CD4-positive, alpha-beta T cell treated with Interleukin-4 for 1 hour (primary cell): ENCODE results near the gene TUBGCP3.
A peak's percentile ranks its signal among the peaks of the same experiment; 100 is the strongest.

Source experiments
- DNase-seq, 2 donors: peaks; one replicate each; pipeline ENCODE4 v3.0.0-alpha.2; 2020 to 2022

TUBGCP3 gene

DNA sequence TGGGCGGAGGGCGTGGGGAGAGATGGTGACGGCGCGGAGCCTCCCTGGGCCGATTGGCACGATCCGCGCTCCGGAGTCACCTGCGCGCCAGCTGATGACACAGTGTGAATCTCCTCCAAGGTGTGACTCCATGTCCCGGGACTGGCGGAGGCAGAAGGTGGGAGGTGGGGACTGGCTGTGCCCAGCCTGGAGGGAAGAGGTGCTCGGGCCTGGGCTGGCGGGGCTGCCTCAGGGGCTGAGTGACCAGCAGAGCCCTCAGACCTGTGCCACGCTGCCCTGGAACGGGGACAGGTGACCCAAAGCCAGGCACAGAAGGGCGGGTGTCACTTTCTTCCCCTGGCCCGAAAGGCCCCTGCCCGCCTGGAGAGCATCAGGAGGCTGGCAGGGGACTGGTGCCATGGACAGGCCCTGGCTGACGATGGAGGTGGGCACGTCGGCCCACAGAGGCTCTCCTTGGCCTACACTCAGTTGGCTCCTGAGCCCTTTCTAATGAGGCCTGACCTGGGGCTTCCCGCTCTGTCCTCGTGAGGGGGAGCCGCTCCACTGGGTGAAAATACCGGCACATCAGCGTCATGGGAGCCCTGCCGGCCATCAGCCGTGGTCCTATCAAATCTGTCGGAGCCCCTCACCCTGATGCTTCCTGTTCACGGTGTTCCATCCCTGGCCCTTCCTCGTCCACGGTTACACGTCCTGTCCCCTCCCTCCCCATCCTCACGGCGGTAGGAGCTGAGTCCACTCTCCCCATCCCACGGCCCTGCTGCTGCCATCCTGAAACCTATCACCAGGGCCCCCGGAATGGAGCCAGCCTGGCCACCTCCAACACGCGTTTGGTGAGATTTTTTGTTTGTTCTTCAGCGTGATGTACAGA lies 136.2 kb downstream of the TUBGCP3 start:
- no peak for DNase-seq

GRCh38 chr13:112450904-112451240 lies 137.1 kb downstream of the TUBGCP3 start:
- no peak for DNase-seq

DNA sequence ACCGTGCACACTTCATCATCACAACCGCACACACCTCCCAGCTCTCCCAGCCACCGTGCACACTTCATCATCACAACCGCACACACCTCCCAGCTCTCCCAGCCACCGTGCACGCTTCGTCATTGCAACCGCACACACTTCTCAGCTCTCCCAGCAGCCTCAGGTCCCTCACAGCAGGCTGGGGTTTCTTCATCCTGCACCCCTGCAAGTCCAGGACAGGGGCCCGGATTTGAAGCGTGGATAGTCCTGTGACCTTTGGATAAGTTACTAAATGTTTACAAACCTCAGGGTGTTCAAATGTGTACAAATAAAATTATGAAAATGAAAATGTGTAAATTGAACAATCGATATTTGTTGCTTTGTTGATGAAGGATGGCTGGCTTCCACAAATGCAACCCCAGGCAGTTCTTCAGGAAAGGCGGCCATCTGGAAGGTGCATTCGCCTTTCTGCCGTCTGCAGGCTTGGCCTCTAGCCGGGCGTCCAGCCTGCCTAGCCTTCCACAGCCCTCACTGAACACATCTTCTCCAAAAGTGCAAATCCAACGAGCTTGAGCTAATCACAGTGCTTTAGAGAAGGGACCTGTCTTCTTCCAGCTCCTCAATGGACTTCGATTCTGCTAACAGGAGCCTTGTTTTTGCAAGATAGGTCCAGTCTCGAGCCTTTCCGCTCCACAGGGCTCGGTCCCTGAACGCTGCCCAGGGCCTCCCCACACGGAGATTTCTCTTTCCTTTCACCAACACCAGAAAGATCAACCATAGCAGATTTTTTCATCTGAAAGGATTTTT lies 137.6 kb downstream of the TUBGCP3 start:
- no peak for DNase-seq

- no peak for DNase-seq
These were observed 138.4 kb downstream of the TUBGCP3 start for GRCh38 chr13:112449545-112449930.

- DNase-seq: no peak
These were observed 139.1 kb downstream of the TUBGCP3 start for GRCh38 chr13:112448621-112449544.

DNA sequence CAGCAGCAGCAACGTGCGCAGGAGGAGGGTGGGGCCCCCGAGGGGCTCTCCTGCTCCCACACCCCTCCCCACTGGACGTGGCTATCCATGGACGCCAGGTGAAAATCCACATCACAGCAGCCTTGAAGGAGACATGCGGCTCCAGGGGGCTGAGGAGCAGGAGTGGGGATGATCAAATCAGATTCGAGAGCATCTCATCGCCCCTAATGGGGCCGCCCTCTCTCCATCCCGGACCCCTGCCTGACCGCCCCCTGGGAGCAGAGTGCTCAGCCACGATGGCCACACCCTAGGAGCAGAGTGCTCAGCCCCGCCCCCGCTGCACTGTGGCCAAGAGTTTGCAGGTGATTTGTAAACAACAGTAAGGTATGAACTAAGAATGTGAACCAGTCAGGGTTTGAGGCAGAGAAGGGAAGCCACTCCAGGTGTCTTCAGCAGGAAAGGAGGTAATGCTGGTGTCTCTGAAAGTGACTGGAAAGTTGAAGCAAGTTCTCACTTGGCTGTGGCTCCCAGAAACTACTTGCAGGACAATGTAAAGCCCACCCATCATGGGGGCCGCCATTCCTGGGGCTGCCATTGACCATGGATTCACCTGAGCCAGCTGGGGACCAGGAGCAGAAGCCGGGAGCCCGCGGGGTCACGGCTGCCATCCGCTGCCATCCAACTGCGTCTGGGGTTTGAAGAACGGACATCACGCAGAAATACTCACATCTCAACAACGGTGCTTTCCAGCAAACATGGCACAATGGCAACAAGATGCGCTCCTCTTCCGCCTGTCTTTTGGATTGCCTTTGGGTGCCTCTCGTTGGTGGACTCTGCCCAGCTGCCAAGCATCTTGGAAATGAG lies 140.0 kb downstream of the TUBGCP3 start:
- DNase-seq: no peak

DNA sequence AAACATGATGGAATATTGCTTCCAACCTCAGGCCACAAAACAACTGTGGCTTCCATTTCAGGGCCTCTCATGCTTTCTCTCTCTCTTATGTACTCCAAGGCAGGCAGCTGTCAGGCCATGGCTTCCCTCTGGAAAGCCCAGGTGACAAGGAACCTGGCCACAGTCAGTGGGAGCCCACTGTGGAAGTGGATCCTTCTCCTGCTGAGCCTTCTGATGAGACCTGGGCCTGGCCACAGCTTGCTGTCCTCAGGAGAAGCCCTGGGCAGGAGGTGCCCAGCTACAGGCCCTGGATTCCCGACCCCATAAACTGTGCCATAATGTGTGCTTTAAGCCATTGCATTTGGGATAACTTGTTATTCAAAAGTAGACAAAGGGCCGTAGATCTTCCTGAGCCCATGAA lies 140.6 kb downstream of the TUBGCP3 start:
- DNase-seq: no peak

DNA sequence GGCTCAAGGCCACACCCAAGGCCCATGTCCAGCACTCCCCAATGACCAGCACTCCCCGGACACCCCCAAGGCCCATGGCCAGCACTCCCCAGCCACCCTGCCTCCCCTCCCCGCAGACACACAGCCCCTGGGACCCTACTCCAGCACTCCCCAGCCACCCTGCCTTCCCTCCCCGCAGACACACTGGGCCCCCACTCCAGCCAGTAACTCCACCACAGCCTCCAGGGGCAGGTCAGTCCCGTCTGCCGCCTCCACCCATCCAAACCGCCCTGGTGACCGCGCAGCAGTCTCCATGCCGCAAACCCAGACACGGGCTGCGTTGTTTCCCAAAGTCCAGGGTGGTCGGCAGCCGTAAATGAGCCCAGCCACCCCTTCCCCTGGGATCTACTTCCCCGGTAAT lies 141.1 kb downstream of the TUBGCP3 start:
- no peak for DNase-seq

DNA sequence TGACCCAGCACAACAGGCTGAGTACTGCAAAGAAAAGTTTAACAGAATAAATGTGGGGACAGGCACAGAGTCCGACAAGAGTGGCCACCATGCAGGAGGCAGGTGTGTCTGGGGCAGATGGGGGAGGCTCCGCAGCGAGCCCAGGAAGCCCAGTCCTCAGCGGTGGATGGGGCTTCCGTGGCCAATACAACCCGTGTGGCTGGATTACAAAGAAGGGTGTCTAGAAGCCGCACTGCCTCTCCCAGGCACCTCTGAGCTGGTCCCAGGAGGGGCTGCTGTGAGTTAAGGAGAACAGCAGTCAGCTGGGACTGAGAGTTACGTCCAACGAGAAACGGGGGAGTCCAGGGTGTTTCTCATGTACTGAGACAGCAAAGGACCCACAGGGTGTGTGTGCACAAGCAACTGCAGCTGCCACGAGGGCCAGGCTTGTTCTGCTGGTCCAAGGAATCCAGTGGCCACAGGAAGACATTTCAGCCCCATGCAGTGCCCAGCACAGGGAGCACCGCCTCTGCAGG lies 141.5 kb downstream of the TUBGCP3 start:
- no peak for DNase-seq

DNA sequence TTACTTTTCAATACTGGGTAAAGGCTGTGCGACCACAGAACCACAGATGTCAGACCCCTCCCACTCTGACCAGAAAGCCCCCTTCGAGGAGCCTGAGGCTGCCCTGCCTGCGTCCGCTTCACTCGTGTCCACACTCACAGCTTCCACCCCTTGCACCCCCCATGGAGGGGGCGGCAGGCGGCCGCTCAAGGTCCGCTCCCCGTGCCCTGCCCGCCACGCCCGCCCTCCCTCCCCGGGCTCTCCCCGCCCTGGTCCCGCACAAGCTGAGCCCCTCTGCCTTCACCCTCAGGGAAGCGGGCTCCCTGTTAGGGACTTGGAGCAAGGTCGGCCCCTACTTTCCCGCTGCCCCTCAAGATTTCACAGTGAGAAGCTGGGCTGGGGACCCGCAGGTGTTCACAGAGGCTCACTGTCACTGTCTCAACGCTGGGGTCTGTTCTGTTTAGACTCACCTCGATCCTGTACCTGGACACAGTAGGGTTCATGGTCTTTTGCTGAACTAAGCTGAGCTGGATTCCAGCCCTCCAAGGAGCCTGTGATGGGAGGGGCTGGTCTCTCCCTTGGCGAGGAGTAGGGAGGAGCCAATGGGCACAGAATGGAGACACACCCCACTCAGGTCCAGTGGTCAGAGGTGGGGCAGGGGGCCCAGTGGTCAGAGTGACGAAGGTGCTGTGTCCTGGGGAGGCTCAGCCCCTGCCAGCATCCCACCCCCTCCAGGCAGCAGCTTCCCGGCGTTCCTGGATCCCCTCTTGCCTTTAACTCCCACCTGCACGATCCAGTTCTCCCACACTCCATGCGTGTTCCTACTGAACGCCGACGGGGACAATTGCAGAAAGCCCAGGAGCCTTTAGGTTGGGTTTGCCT lies 142.3 kb downstream of the TUBGCP3 start:
- no peak for DNase-seq

GRCh38 chr13:112444416-112445399 lies 143.2 kb downstream of the TUBGCP3 start:
- DNase-seq: no peak

- DNase-seq: peak in 1 of 2 donors; percentile 9
These were observed 144.0 kb downstream of the TUBGCP3 start for GRCh38 chr13:112443995-112444311.

GRCh38 chr13:112443191-112443994 lies 144.6 kb downstream of the TUBGCP3 start:
- DNase-seq: no peak

- no peak for DNase-seq
These were observed 145.4 kb downstream of the TUBGCP3 start for GRCh38 chr13:112442483-112443090.

DNA sequence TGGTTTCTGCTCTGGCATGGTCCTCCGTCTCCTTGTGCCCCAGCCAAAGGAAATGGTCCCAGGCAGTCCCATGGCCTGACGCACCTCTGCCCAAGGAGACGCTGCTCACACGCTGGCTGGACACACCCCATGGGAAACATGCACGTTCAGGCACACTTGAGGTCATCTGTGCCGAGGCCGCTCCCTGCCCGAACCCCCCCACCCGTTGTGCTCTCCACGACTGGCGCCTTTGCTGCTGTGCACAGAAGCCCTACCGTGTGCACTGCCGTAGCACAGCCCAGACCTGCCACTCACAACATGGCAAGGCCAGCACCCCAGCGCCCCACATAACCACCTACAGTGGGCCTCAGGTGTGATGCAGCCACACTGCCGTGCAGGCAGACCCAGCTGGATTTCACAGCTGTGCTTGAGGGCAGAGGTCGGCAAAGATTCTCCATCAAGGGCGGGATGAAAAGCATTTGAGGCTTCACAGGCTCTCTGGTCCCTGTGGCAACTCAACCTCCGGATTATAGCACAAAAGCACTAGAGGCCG lies 146.1 kb downstream of the TUBGCP3 start:
- DNase-seq: no peak

DNA sequence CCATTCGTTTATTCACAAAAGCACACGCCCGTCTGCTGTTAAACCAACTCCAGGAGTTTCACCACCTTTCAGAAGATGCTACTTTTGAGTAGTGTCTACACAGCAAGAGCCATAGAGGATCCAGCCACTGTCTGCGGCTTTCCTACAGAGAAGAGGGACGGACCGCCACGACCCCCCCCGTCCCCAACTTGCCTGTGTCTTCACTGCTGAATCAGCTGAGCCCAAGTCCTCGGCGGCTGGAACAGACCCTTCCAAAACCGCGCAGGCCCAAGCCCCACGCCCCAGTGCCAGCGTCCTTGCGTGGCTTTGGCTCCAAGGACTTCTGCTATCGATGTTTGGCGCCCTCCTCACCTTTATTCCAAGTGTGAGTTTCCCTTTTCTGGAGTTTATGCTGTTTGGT lies 146.7 kb downstream of the TUBGCP3 start:
- DNase-seq: no peak

GRCh38 chr13:112438515-112438914 lies 149.4 kb downstream of the TUBGCP3 start:
- DNase-seq: no peak

DNA sequence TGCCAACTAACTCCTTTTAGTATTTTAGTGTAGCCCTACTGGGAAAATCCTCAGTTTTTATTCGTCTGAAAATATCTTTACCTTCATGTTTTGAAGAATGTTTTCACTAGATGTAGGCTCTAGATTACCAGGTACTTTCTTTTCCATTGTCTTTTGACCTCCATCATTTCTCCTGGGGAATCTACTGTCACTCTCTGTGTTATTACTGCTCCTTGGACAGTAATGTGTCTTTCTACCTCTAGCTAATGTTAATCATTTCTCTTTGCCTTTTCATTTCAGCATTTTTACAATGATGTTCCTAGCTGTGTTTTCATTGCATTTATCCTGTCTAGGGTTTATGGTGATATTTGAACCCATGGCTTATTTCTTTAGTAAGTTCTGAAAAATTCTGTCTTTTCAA lies 149.9 kb downstream of the TUBGCP3 start:
- DNase-seq: no peak
